ENCODE results near the gene SLCO4A1. TPM values are rescaled to one million over a fixed set of nuclear protein-coding genes. Genes with fewer than 3 reads are reported as not detected.

The SLCO4A1 gene
- total and polyA plus RNA-seq, 5 experiments from 2014 or later: 0.93 to 1.4 (median 1.4) TPM; not detected in 2

DNA sequence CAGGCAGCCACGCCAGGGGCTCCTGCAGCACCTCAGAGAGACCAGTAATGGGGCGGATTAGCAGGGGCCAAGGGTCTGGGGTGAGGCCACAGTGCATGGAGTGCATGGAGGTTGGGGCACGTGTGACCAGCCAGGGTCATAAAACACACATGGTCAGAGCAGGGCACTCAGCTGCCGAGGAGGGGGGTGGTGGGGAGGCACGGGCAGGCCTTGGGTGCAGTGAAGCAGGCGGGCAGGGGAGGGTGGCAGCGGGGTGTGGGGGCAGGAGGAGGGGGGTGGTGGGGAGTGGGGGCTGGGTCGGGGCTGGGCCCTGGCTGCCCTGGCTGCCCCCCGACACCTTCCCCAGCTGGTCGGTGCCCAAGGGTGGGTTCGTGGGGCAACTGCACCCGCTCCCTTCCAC, 42.7 kb downstream of the SLCO4A1 start:
- POLR2A ChIA-PET: no interaction called here
- ATAC-seq (no peak), DNase-seq (no peak)
- H3K4me1 Mint-ChIP-seq: peaks cover 7 to 13% (median 10%) of the 10 kb centered on the region in 4 donors
- H3K27me3 Mint-ChIP-seq: peaks cover 0 to 18% (median 15%) of the 10 kb centered on the region in 5 donors
- peaks cover 0 to 12% (median 0%) of the 10 kb centered on the region in 9 donors for H3K9me3 Mint-ChIP-seq
- H3K27ac Mint-ChIP-seq: no peak overlapping the region
- H3K4me3 Mint-ChIP-seq: no peak overlapping the region
- peaks cover 0 to 3% (median 0%) of the 10 kb centered on the region in 3 donors for H3K36me3 Mint-ChIP-seq

DNA sequence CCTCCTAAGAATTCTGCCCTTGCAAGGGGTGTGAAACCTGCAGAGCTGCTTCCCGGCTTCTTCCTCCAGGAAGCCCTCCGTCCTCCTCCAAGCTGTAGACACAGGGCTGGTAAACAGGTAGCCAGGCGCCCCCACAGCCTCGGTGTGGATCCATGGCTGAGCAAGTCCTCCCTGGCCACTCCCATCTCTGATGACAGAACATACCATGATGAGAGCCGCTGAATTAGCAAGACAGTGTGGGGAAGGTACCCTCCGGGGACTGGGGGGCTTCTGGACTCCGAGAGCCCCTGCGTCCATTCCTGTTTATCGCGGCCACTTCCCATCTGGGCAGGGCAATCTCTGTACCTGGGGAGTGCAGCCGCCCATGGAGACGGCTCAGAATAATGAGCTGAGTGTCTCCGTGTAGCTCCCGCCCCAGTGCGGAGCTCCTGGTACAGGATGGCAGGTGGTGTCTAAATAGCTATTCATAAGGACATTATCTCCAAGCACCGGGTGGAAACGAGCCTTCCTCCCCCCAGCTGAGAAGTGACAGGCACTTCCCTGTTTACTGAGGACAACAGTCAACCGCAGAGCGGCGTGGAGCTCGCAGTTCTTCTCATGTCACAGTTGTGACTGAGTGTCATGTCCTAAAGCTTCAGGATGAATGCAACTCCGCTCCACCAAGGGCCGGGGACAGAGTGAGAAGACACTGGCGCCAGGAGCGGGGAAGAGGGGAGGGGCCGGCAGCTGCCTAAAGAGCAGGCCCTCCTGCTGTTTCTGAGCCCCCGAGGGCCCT, 43.7 kb downstream of the SLCO4A1 start:
- Mint-ChIP-seq H3K36me3 (no peaks in the 10 kb centered on the region), H3K4me1 (peaks cover 7 to 13% (median 10%) of the 10 kb centered on the region in 4 donors), H3K9me3 (peaks cover 0 to 5% (median 0%) of the 10 kb centered on the region in 9 donors), H3K27ac (peak overlapping the region in 5 of 10 donors; percentile 24 to 83 (median 45)), H3K4me3 (peak overlapping the region in 7 of 10 donors; percentile 15 to 71 (median 40)), H3K27me3 (peaks cover 0 to 19% (median 11%) of the 10 kb centered on the region in 5 donors)
- POLR2A ChIA-PET: interaction anchor here (0.7 to 1.3 kb wide), 3 partner anchors 33 to 110 kb away, joined by 3 to 4 read pairs (median 3); partner anchors contain the start of gene MRGBP
- peak in 2 of 10 donors; percentile 15 to 25 for DNase-seq
- ATAC-seq: peak; percentile 55 to 68

DNA sequence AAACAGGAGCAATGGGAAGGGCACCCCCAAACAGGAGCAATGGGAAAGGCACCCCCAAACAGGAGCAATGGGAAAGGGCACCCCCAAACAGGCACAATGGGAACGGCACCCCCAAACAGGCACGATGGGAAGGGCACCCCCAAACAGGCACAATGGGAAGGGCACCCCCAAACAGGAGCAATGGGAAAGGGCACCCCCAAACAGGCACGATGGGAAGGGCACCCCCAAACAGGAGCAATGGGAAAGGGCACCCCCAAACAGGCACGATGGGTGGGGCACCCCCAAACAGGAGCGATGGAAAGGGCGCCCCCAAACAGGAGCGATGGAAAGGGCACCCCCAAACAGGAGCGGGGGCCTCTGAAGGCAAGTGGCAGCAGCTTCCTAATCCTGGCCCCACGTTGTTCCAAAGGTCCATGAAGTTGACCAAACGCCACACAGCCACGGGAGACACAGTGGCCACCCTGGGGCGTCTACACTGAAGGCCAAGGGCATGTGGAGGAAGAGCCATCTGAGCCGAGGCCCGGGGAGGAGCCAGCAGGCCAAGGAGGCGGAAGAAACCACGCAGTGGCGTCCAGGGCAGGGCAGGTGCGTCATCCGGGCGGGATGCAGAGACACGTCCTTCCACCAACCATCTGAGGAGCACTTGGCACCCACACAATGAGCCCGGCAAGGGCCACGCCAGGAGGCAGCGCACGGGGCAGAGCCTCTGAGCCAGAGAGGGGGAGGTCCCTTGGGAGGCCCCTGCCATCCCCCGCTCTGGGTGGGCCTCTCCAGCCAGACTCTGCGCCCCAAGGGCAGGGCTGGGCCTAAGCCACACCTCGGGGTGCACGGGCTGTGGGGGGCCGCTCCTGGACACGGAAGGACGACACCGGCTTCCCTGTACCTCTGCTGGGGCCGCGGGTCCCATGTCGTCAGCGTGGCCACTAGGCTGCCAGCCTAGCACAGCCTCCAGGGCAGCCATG, 44.8 kb downstream of the SLCO4A1 start:
- peaks cover 0 to 21% (median 10%) of the 10 kb centered on the region in 5 donors for H3K27me3 Mint-ChIP-seq
- no peak for DNase-seq

DNA sequence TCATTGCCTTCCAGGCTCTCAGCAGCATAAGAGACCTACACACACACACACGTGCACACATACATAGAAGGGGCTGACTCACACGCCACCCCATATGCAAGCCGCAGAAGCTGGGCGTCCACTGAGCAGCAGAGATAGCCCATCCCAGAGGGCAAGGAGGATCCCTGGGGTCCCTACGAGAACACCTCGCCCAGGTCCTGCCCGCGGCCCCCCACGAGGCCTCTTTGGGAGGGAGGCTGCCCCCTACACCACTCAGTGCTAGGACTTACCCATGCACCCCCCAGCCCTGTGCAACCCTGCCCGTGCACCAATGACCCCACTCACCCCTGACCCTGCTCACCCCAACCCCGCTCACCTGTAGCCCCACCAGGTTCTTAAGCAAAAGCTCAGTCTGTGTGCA, 45.8 kb downstream of the SLCO4A1 start:
- POLR2A ChIA-PET: interaction anchor here (0.8 kb wide), 1 partner anchor 22 kb away, joined by 3 read pairs; no protein-coding TSS in a partner anchor
- no peaks in the 10 kb centered on the region for H3K9me3 Mint-ChIP-seq
- peaks cover 7 to 13% (median 9%) of the 10 kb centered on the region in 4 donors for H3K4me1 Mint-ChIP-seq
- ATAC-seq (no peak), DNase-seq (no peak)
- no peak overlapping the region for H3K4me3 Mint-ChIP-seq
- H3K27me3 Mint-ChIP-seq: peaks cover 0 to 24% (median 8%) of the 10 kb centered on the region in 5 donors
- H3K36me3 Mint-ChIP-seq: no peaks in the 10 kb centered on the region
- no peak overlapping the region for H3K27ac Mint-ChIP-seq

More for the DNA sequence above, 44.8 kb downstream of the SLCO4A1 start:
- ATAC-seq: no peak
- no peaks in the 10 kb centered on the region for H3K36me3 Mint-ChIP-seq
- no peaks in the 10 kb centered on the region for H3K9me3 Mint-ChIP-seq
- H3K4me1 Mint-ChIP-seq: peaks cover 7 to 13% (median 10%) of the 10 kb centered on the region in 4 donors
- POLR2A ChIA-PET: interaction anchor here (0.8 to 1.3 kb wide), 2 partner anchors 21 to 35 kb away, joined by 3 read pairs; no protein-coding TSS in a partner anchor
- no peak overlapping the region for H3K27ac Mint-ChIP-seq
- no peak overlapping the region for H3K4me3 Mint-ChIP-seq

DNA sequence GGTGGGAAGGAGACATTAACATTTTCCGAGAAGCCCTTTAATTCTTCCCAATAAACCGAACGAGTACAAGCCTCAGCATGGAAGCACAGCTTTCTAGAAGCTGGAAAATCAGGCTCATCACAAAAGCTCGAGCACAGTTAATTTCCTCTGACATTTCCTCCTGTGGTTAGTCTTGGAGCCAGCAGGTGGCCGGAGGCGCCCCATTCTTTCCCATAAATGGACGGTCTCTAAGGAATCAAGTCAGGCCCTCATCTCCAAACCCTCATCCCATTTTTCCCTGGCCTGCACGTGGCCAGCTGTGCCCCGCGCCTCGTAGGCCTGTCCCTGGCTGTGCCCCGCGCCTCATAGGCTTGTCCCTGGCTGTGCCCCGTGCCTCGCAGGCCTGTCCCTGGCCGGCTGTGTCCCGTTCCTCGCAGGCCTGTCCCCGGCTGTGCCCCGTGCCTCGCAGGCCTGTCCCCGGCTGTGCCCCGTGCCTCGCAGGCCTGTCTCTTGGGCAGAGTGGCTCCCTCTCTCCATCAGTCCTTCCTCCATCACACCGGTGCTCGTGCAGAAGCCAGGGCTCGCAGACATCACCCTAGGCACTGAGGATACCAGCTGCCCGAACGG, 46.7 kb downstream of the SLCO4A1 start:
- ATAC-seq (no peak), DNase-seq (no peak)
- Mint-ChIP-seq H3K27me3 (peaks cover 0 to 24% (median 8%) of the 10 kb centered on the region in 5 donors), H3K27ac (no peak overlapping the region), H3K36me3 (no peaks in the 10 kb centered on the region), H3K9me3 (no peaks in the 10 kb centered on the region), H3K4me1 (peaks cover 7 to 13% (median 9%) of the 10 kb centered on the region in 4 donors), H3K4me3 (no peak overlapping the region)
- POLR2A ChIA-PET: no interaction called here

DNA sequence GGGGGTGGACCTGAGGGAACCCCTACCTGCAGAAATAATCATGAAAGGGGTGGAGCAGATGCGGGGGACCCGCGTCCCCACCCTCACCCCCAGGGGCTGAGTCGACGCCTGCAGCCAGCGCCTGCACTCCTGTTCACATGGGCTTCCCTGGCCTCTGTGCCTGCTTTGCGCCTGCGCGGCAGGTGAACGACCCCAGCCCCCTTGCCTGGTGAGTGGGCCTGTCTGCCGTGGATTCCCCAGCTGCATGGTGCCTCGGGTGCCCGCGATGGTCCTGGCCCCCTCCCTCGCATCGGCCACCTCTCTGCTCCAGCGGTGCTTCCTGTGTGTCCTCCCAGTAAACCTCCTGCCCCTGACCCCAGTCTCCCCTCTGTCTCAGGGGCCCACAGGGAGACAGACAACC, 47.6 kb downstream of the SLCO4A1 start:
- no peaks in the 10 kb centered on the region for H3K9me3 Mint-ChIP-seq
- DNase-seq: no peak
- POLR2A ChIA-PET: interaction anchor here (0.7 kb wide), 1 partner anchor 126 kb away, joined by 3 read pairs; no protein-coding TSS in a partner anchor
- H3K36me3 Mint-ChIP-seq: no peaks in the 10 kb centered on the region
- H3K27me3 Mint-ChIP-seq: peaks cover 0 to 21% (median 8%) of the 10 kb centered on the region in 5 donors
- no peak for ATAC-seq
- H3K27ac Mint-ChIP-seq: no peak overlapping the region
- peaks cover 7 to 13% (median 9%) of the 10 kb centered on the region in 4 donors for H3K4me1 Mint-ChIP-seq
- H3K4me3 Mint-ChIP-seq: no peak overlapping the region

DNA sequence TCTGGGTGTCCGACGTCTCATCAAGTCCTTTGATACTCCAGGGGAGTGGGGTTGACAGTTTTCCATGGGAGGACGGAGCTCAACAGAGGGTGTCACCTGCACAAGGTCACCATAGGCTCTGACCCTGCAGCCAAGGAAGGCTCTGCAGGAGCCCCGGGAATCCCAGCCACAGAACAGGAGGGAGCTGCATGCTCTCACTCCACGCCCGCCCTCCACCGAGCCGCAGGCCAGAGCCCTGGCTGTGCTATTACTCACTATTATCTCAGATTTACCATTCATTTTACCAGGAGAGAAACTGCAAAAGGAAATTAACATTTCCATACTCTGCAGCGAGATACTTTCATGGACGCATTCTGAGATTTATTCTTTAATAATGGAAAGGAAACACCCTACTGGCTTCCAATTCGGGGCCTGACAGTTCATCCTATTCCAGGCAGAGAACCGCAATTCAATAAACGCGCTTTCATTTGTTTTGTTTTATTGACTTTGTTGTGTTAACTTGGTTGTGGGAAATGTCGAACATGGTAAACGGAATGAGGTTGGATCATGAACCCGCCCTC, 48.0 kb downstream of the SLCO4A1 start:
- no peak overlapping the region for H3K27ac Mint-ChIP-seq
- peaks cover 7 to 13% (median 9%) of the 10 kb centered on the region in 4 donors for H3K4me1 Mint-ChIP-seq
- POLR2A ChIA-PET: interaction anchor here (0.7 kb wide), 1 partner anchor 126 kb away, joined by 3 read pairs; no protein-coding TSS in a partner anchor
- peaks cover 0 to 20% (median 8%) of the 10 kb centered on the region in 5 donors for H3K27me3 Mint-ChIP-seq
- no peaks in the 10 kb centered on the region for H3K9me3 Mint-ChIP-seq
- no peak overlapping the region for H3K4me3 Mint-ChIP-seq
- H3K36me3 Mint-ChIP-seq: no peaks in the 10 kb centered on the region
- no peak for ATAC-seq
- no peak for DNase-seq

DNA sequence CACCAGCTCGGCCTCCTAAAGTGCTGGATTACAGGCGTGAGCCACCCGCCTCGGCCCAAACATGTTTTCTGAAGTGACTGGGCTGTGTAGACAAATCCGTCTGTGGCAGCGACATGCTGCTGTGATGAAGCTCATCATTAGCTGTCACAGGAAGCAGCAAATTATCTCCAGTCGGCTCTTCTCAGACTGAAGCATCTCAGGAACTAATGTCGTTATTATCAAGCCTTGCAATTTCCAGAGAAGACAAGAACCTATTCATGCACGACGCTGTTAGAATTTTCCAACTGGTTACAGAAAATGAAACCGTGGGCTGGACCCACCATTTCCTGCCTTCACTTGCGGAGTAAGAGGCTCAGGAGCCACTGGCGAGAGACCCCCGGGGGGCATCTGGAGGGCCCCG, 49.2 kb downstream of the SLCO4A1 start:
- H3K4me3 Mint-ChIP-seq: no peak overlapping the region
- POLR2A ChIA-PET: interaction anchor here (0.7 kb wide), 1 partner anchor 101 kb away, joined by 4 read pairs; no protein-coding TSS in a partner anchor
- no peak overlapping the region for H3K27ac Mint-ChIP-seq
- H3K4me1 Mint-ChIP-seq: peaks cover 2 to 13% (median 5%) of the 10 kb centered on the region in 4 donors
- no peaks in the 10 kb centered on the region for H3K9me3 Mint-ChIP-seq
- DNase-seq (no peak), ATAC-seq (no peak)
- H3K36me3 Mint-ChIP-seq: no peaks in the 10 kb centered on the region
- H3K27me3 Mint-ChIP-seq: peaks cover 0 to 15% (median 4%) of the 10 kb centered on the region in 5 donors

DNA sequence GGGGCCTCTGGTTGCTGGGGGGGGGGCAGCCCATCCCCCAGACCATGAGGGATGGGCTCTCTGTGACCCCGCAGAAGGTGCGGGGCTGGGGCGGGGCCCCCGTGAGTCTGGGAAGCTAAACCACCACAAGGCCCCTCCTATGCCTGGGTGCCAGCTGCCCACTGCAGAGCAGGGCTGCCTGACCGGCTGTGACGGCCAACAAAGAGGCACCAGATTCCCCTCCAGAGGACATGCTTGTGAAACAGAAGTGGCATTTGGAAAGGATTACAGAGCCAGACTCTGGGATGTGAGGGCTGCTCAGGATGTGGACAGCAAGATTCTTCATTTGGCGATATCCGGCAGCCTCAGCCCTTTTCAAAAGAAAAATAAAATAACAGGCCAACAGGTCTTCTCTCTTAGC, 49.9 kb downstream of the SLCO4A1 start:
- DNase-seq (no peak), ATAC-seq (no peak)
- no peak overlapping the region for H3K4me3 Mint-ChIP-seq
- H3K9me3 Mint-ChIP-seq: no peaks in the 10 kb centered on the region
- no peaks in the 10 kb centered on the region for H3K36me3 Mint-ChIP-seq
- H3K27me3 Mint-ChIP-seq: peaks cover 0 to 12% (median 4%) of the 10 kb centered on the region in 5 donors
- H3K4me1 Mint-ChIP-seq: peaks cover 0 to 9% (median 5%) of the 10 kb centered on the region in 4 donors
- POLR2A ChIA-PET: no interaction called here
- no peak overlapping the region for H3K27ac Mint-ChIP-seq

DNA sequence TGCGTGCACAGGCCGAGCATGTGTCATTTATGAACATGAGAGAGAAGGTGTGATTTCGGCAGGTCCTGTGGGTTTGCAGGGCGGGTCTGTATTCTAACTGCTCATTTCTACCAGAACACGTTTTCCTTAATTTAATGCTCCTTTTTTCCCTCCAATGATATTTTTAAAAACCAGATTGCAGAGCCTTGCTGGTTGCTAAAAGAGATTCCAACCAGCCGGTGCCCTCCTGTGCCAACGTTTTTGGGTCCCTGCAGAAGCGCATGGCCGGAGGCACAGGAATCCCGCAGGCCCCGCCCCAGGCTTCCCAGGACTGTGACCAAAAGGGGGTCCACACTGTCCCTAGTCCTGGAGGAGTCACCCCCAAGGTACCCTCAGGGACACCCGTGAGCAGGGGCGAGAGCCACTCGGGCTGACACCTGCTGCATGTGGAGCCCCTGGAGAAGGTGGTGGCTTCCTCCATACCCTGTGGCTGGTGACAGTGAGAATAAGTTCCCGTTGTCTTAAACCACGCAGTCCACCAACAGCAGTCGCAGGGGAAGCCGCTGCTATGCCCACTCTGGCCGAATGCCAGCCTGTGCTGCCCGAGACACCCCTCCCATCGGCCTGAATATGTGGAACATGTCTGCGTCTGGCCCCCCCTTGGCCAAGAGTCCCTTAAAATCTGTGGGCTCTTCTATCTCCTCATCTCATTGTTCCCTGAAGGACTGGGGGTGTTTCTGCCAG, 50.7 kb downstream of the SLCO4A1 start:
- H3K27me3 Mint-ChIP-seq: peaks cover 0 to 10% (median 1%) of the 10 kb centered on the region in 5 donors
- no peak overlapping the region for H3K4me3 Mint-ChIP-seq
- ATAC-seq (no peak), DNase-seq (no peak)
- POLR2A ChIA-PET: no interaction called here
- no peak overlapping the region for H3K27ac Mint-ChIP-seq
- no peaks in the 10 kb centered on the region for H3K36me3 Mint-ChIP-seq
- no peaks in the 10 kb centered on the region for H3K9me3 Mint-ChIP-seq
- peaks cover 0 to 9% (median 5%) of the 10 kb centered on the region in 4 donors for H3K4me1 Mint-ChIP-seq

DNA sequence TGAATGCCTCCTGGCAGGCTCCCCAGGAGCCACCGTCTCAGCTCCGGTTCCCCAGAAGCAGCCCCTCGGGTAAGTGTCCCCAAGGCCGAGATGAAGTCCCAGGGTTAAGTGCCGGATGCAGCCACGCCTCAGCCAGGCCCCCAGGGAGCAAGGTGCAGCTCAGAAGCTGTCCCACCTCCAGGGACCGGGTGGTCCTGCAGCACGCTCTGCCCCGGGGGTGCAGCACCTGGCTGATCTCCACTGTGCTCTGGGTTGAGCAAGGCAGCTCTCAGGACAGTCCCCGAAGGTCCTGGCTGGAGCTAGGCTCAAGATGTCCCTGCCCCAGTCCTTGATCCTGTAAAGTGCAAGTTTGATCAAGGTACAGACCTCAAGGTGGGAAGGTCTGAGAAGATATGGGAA, 51.2 kb downstream of the SLCO4A1 start:
- H3K4me3 Mint-ChIP-seq: no peak overlapping the region
- H3K27me3 Mint-ChIP-seq: peaks cover 0 to 9% (median 0%) of the 10 kb centered on the region in 5 donors
- no peak for DNase-seq
- no peak for ATAC-seq
- H3K27ac Mint-ChIP-seq: no peak overlapping the region
- H3K9me3 Mint-ChIP-seq: no peaks in the 10 kb centered on the region
- peaks cover 0 to 9% (median 5%) of the 10 kb centered on the region in 4 donors for H3K4me1 Mint-ChIP-seq
- POLR2A ChIA-PET: no interaction called here
- H3K36me3 Mint-ChIP-seq: no peaks in the 10 kb centered on the region

Data from naive thymus-derived CD8-positive, alpha-beta T cell (primary cell).